Measurements from ENCODE around the gene ARHGAP45. TPM values are rescaled to one million over a fixed set of nuclear protein-coding genes. Genes with fewer than 3 reads are reported as not detected.
A peak's percentile ranks its signal among the peaks of the same experiment; 100 is the strongest.

ARHGAP45 gene
- total RNA-seq, 2 experiments from 2014 or later: 576 to 581 TPM

- DNase-seq: peak; percentile 83
- Mint-ChIP-seq H3K36me3 (peaks cover 24% of the 10 kb centered on the region), H3K27me3 (no peaks in the 10 kb centered on the region), H3K9me3 (no peaks in the 10 kb centered on the region), H3K4me3 (peak overlapping the region; percentile 61), H3K4me1 (peaks cover 20% of the 10 kb centered on the region), H3K27ac (peak overlapping the region; percentile 69)
- POLR2A ChIA-PET: interaction anchor here (0.7 to 19.6 kb wide), 10 partner anchors 10 to 172 kb away, joined by 3 to 644 read pairs (median 7); partner anchors contain the start of genes ABCA7, CNN2, MED16 and RNU6-2
- peak; percentile 39 for ATAC-seq (ENCODE audit: low read depth)
Measured at GRCh38 chr19:1064661-1065605, 2.0 kb upstream of the ARHGAP45 start.

DNA sequence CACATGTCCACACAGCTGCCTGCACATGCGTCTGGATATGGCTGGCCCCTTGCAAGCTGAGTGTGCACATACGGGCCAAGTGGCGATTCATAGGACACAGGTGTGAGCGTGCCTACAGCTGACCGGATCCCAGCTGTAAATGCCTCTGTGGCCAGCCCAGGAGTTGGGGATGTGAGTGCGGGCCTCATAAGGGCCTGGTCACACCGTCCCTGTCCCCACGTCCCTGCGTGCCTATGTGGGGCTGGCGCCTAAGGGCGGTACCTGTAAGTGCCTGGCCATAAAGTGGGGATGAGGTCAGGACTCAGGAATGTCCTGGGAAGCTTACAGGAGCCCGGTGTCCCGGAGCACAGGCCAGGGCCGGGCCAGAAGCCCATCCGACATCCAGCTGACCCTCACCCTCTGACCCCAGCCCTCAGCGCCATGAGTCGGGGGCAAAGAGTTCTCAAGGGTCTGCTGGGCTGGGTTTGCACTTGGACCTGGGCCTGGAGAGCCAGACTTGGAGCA, 1.3 kb upstream of the ARHGAP45 start:
- H3K36me3 Mint-ChIP-seq: peaks cover 23% of the 10 kb centered on the region
- no peaks in the 10 kb centered on the region for H3K9me3 Mint-ChIP-seq
- no peak for DNase-seq
- no peak for ATAC-seq (ENCODE audit: low read depth)
- H3K4me1 Mint-ChIP-seq: peaks cover 22% of the 10 kb centered on the region
- H3K4me3 Mint-ChIP-seq: peak overlapping the region; percentile 69
- no peaks in the 10 kb centered on the region for H3K27me3 Mint-ChIP-seq
- H3K27ac Mint-ChIP-seq: peak overlapping the region; percentile 78
- POLR2A ChIA-PET: interaction anchor here (1.2 to 19.6 kb wide), 9 partner anchors 10 to 173 kb away, joined by 3 to 644 read pairs (median 12); partner anchors contain the start of genes ABCA7, CNN2, GPX4 and MED16

GRCh38 chr19:1066251-1066747, 668 bp upstream of the ARHGAP45 start:
- DNase-seq (peak; percentile 42), ATAC-seq (ENCODE audit: low read depth) (no peak)
- peak overlapping the region; percentile 69 for H3K4me3 Mint-ChIP-seq
- no peaks in the 10 kb centered on the region for H3K27me3 Mint-ChIP-seq
- H3K36me3 Mint-ChIP-seq: peaks cover 23% of the 10 kb centered on the region
- POLR2A ChIA-PET: interaction anchor here (0.5 to 19.6 kb wide), 15 partner anchors 9 to 207 kb away, joined by 3 to 644 read pairs (median 10); partner anchors contain the start of genes ABCA7, CNN2, GPX4 and RNU6-2
- H3K4me1 Mint-ChIP-seq: peaks cover 22% of the 10 kb centered on the region
- H3K9me3 Mint-ChIP-seq: no peaks in the 10 kb centered on the region
- H3K27ac Mint-ChIP-seq: peak overlapping the region; percentile 79

DNA sequence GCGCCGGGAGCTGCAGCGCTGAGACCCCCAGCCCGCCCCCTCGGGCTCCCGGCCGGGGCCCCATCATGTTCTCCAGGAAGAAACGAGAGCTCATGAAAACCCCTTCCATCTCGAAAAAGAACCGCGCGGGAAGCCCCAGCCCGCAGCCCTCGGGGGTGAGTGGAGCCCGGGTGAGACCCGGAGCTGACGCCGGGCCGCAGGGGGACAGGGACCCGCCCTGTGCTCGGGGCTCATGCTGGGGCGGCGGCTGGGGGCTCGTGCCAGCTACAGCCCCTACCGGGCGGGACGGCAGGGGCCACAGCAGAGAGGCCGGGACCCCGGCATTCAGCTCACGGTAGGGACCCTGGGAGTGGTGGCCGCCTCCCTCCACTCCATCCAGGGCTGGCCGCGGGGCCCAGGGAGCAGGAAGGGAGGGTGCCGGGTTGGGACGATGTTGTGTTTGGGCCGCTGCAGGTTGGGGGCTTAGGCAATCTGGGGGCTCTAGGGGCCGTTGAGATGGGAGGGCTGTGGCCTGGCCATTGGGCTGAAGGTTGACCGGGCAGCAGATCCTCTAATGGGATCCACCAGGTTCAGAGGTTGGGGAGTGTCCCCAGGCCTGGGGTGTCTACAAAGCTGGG, 482 bp downstream of the ARHGAP45 start:
- Mint-ChIP-seq H3K4me1 (peaks cover 27% of the 10 kb centered on the region), H3K27ac (peak overlapping the region; percentile 93), H3K4me3 (peak overlapping the region; percentile 87), H3K36me3 (peaks cover 28% of the 10 kb centered on the region), H3K9me3 (no peaks in the 10 kb centered on the region), H3K27me3 (no peaks in the 10 kb centered on the region)
- DNase-seq (no peak), ATAC-seq (ENCODE audit: low read depth) (peak; percentile 30)
- POLR2A ChIA-PET: interaction anchor here (0.6 to 19.6 kb wide), 24 partner anchors 10 to 1616 kb away, joined by 3 to 644 read pairs (median 6); partner anchors contain the start of genes ABCA7, CIRBP, CNN2 and GPX4

DNA sequence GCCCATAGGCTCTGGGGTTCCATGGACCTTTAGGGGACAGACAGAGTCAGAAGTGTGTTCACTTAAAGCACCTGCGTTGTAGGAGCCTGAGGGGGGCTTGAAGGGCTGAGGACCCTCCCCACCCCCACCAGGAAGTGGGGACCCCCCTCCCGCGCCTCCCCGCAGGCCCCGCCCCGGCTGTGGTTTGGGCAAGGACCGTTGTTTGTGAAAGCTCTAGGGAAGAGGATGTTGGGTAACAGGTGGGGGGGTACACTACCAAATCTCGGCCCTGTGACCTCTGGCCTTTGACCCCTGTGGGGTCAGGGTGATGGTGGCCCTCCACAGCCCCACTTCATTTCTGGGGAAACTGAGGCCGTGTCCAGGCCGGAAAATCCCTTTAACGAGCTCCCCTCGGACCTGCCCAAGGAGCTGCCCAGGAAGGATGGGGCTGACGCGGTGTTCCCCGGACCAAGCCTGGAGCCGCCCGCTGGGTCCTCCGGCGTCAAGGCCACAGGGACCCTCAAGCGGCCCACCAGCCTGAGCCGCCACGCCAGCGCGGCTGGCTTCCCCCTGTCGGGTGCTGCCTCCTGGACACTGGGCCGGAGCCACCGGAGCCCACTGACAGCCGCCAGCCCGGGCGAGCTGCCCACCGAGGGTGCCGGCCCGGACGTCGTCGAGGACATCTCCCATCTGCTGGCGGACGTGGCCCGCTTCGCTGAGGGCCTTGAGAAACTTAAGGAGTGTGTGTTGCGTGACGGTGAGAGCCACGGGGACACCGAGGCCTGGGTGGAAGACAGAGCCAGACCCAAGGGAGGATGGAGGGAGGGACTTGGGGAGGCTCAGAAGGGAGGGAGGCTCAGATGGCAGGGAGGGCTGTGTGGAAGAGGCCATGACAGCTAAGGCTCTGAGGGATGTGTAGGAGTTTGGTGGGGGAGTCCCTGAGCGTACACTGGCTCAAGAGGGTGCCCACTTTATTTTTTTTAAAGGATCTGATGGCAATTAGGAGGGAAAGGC, 1.3 kb downstream of the ARHGAP45 start:
- Mint-ChIP-seq H3K9me3 (no peaks in the 10 kb centered on the region), H3K4me3 (peak overlapping the region; percentile 87), H3K27ac (peak overlapping the region; percentile 93), H3K4me1 (peaks cover 35% of the 10 kb centered on the region), H3K36me3 (peaks cover 31% of the 10 kb centered on the region), H3K27me3 (no peaks in the 10 kb centered on the region)
- peak; percentile 87 for DNase-seq
- peak; percentile 10 for ATAC-seq (ENCODE audit: low read depth)
- POLR2A ChIA-PET: interaction anchor here (0.6 to 19.6 kb wide), 21 partner anchors 11 to 1615 kb away, joined by 3 to 644 read pairs (median 9); partner anchors contain the start of genes ABCA7, CIRBP, CNN2 and GPX4

GRCh38 chr19:1069009-1069779, 2.2 kb downstream of the ARHGAP45 start:
- Mint-ChIP-seq H3K36me3 (peaks cover 32% of the 10 kb centered on the region), H3K9me3 (no peaks in the 10 kb centered on the region), H3K4me1 (peaks cover 39% of the 10 kb centered on the region), H3K27ac (peak overlapping the region; percentile 92), H3K4me3 (peak overlapping the region; percentile 87), H3K27me3 (no peaks in the 10 kb centered on the region)
- DNase-seq: peak; percentile 74
- POLR2A ChIA-PET: interaction anchor here (0.6 to 19.6 kb wide), 4 partner anchors 14 to 200 kb away, joined by 4 to 644 read pairs (median 48); partner anchors contain the start of genes ABCA7 and CIRBP
- peak; percentile 12 for ATAC-seq (ENCODE audit: low read depth)

DNA sequence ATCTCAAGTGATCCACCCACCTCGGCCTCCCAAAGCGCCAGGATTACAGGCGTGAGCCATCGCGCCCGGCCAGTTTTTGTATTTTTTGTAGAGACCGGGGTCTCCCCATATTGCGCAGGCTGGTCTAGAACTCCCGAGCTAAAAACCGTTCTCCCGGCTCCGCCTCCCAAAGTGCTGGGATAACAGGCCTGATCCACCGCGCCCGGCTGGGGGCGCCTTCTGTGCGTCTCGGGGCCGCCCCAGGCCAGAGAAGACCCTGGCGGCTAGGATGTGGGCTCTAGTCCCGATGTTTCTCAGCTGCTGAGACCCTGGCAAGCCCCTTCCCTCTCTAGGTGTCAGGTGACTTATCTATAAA, 3.6 kb downstream of the ARHGAP45 start:
- peak overlapping the region; percentile 87 for H3K4me3 Mint-ChIP-seq
- H3K27ac Mint-ChIP-seq: no peak overlapping the region
- peaks cover 36% of the 10 kb centered on the region for H3K4me1 Mint-ChIP-seq

DNA sequence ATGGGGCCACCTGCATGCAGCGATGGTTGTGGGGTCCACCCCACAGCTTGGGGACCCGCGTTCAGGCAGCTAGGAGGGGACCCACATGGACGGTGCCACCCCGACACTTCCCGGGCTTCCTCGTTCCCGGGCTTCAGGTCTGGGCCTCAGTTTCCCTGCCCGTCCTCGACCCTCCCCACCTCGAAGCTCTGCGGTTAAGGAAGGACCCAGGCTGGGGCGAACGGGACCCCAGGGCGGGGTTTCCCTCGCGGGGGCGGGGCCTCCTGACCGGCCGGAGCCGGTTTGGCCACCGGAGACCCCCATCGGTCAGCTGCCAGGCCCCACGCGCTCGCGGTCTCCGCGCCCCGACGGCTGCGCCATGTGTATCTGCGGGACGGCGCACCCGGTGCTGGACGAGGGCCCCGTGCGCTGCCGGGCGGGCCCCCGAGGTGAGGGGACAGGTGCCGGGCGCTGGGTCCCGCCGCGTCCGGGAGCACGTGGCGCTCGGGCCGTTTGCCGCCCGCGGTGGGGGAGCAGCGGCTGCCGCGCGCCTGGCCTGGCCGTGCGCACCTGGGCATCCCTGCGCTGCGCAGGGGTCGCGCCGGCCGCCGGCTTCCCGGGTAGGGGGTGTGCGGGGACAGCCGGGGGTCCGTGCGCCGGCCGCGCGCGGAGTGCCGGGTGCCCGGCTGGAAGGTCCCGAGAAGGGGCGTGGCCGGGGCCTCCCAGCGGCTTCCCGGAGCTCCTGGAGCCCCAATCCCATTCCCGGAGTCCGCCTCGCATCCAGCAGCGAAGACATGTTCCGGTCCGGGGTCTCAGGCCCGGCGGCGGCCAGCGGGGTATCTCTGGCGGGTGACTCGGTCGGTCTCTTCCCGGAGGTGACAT, 4.2 kb downstream of the ARHGAP45 start:
- DNase-seq (no peak), ATAC-seq (ENCODE audit: low read depth) (no peak)
- no peaks in the 10 kb centered on the region for H3K9me3 Mint-ChIP-seq
- H3K36me3 Mint-ChIP-seq: peaks cover 37% of the 10 kb centered on the region
- H3K4me3 Mint-ChIP-seq: peak overlapping the region; percentile 87
- H3K4me1 Mint-ChIP-seq: peaks cover 39% of the 10 kb centered on the region
- POLR2A ChIA-PET: interaction anchor here (0.7 to 19.6 kb wide), 3 partner anchors 12 to 115 kb away, joined by 3 to 644 read pairs (median 7); no protein-coding TSS in a partner anchor
- no peaks in the 10 kb centered on the region for H3K27me3 Mint-ChIP-seq
- H3K27ac Mint-ChIP-seq: peak overlapping the region; percentile 82

More for the DNA sequence above, 3.6 kb downstream of the ARHGAP45 start:
- peaks cover 31% of the 10 kb centered on the region for H3K36me3 Mint-ChIP-seq
- H3K9me3 Mint-ChIP-seq: no peaks in the 10 kb centered on the region
- H3K27me3 Mint-ChIP-seq: no peaks in the 10 kb centered on the region
- POLR2A ChIA-PET: interaction anchor here (0.6 to 19.6 kb wide), 6 partner anchors 13 to 177 kb away, joined by 3 to 644 read pairs (median 3); partner anchors contain the start of genes ABCA7 and CNN2
- ATAC-seq (ENCODE audit: low read depth) (no peak), DNase-seq (no peak)

- peaks cover 45% of the 10 kb centered on the region for H3K36me3 Mint-ChIP-seq
Measured at GRCh38 chr19:1072371-1073015, 5.5 kb downstream of the ARHGAP45 start.

More at GRCh38 chr19:1072371-1073015, 5.5 kb downstream of the ARHGAP45 start:
- Mint-ChIP-seq H3K27me3 (no peaks in the 10 kb centered on the region), H3K4me1 (peaks cover 45% of the 10 kb centered on the region), H3K9me3 (no peaks in the 10 kb centered on the region), H3K4me3 (peak overlapping the region; percentile 75), H3K27ac (peak overlapping the region; percentile 82)
- POLR2A ChIA-PET: interaction anchor here (0.6 to 19.6 kb wide), 5 partner anchors 11 to 174 kb away, joined by 4 to 644 read pairs (median 5); partner anchors contain the start of genes ABCA7 and CNN2
- DNase-seq: no peak
- ATAC-seq (ENCODE audit: low read depth): no peak

All from activated naive CD8-positive, alpha-beta T cell treated with anti-CD3 and anti-CD28 coated beads, Interleukin-2, amount 10 ng/mL, durations not matched to agents 7 days and 5 days (primary cell).